B cell (primary cell): ENCODE results near the gene ATXN2. TPM values are rescaled to one million over a fixed set of nuclear protein-coding genes. Genes with fewer than 3 reads are reported as not detected.

Experiments
- ATAC-seq: fragments of 200-7000 bp; cut with Tn5 transposase; one replicate; pipeline ENCODE4 v1.10.0; 2021; ENCODE audit warnings: low read depth, mild to moderate bottlenecking, moderate number of reproducible peaks, moderate library complexity
- CTCF ChIA-PET: fragments of 350-600 bp; sonication (Branson Sonifier 250); formaldehyde crosslinking; loops from one replicate; lab custom pipeline; 2021; ENCODE audit warnings: antibody characterized with exemption, inconsistent platforms; lab: Charles Lee
- POLR2A ChIA-PET: fragments of 350-600 bp; sonication (Branson Sonifier 250); formaldehyde crosslinking; loops from one replicate; lab custom pipeline; 2021; ENCODE audit warnings: antibody characterized with exemption; lab: Charles Lee
- DNase-seq: peaks from one replicate; pipeline ENCODE4 v3.0.0; 2013
- H2AFZ ChIP-seq: 2 replicates; pipeline ENCODE4 v1.6.1; 2012; ENCODE audit warnings: mild to moderate bottlenecking, low read depth, low read length; ENCODE audit not compliant: insufficient read depth, poor library complexity, severe bottlenecking
- H3K27ac ChIP-seq, 2 donors: 1 replicate in 1 of 2; 2 replicates in 1 of 2; pipeline ENCODE4 v1.5.1; 2012 to 2013; ENCODE audit warnings: low read length in 2 of 2, mild to moderate bottlenecking in 2 of 2, moderate library complexity in 1 of 2
- H3K27me3 ChIP-seq, 4 experiments: fragments of 200-600 bp in 1 of 4; sonication (generic) in 1 of 4; replicated peaks in 1 of 4; 1 replicate in 2 of 4; 2 replicates in 2 of 4; pipeline versions ENCODE4 v1.6.1 to v1.7.0; 2013 to 2016; ENCODE audit warnings: low read length in 3 of 4, mild to moderate bottlenecking in 2 of 4, mixed read lengths in 1 of 4, moderate library complexity in 1 of 4; ENCODE audit not compliant: insufficient read depth in 4 of 4, control insufficient read depth in 3 of 4; ENCODE audit errors: control extremely low read depth in 1 of 4
- H3K36me3 ChIP-seq, 2 experiments: replicated peaks in 1 of 2; 1 replicate in 1 of 2; 2 replicates in 1 of 2; pipeline versions ENCODE4 v1.6.1 to v1.7.1; 2013; ENCODE audit warnings: low read length in 1 of 2; ENCODE audit not compliant: insufficient read depth in 2 of 2, control insufficient read depth in 1 of 2; ENCODE audit errors: control extremely low read depth in 1 of 2, extremely low read depth in 1 of 2
- H3K4me1 ChIP-seq, 2 donors: fragments of 200-600 bp in 1 of 2; sonication (generic) in 1 of 2; 1 replicate in 1 of 2; 2 replicates in 1 of 2; pipeline versions ENCODE4 v1.5.1 to v1.6.1; 2013 to 2017; ENCODE audit warnings: low read length in 2 of 2; ENCODE audit not compliant: control insufficient read depth in 2 of 2, insufficient read depth in 2 of 2
- H3K4me2 ChIP-seq: replicated peaks from 2 replicates; pipeline ENCODE3; 2012; ENCODE audit warnings: mild to moderate bottlenecking, low read depth, low read length; ENCODE audit not compliant: poor library complexity, severe bottlenecking
- H3K4me3 ChIP-seq, 5 experiments: fragments of 200-600 bp in 1 of 5; sonication (generic) in 1 of 5; 1 replicate in 3 of 5; 2 replicates in 2 of 5; pipeline versions ENCODE4 v1.5.1 to v1.7.0; 2011 to 2016; ENCODE audit warnings: low read length in 4 of 5, mild to moderate bottlenecking in 4 of 5, low read depth in 2 of 5, control low read depth in 1 of 5, moderate library complexity in 1 of 5; ENCODE audit not compliant: insufficient read depth in 1 of 5; ENCODE audit errors: control extremely low read depth in 1 of 5, extremely low read depth in 1 of 5
- H3K79me2 ChIP-seq: fragments of 200-600 bp; sonication (generic); one replicate; pipeline ENCODE4 v1.6.0; 2016; ENCODE audit warnings: low read length; ENCODE audit not compliant: control insufficient read depth, insufficient read depth
- H3K9ac ChIP-seq: fragments of 200-600 bp; sonication (generic); 2 replicates; pipeline ENCODE4 v1.6.1; 2017; ENCODE audit warnings: mild to moderate bottlenecking, low read length, moderate library complexity
- H3K9me3 ChIP-seq, 3 donors: one replicate each; pipeline versions ENCODE4 v1.6.1 to v1.7.1; 2013; ENCODE audit warnings: low read length in 2 of 3; ENCODE audit not compliant: control insufficient read depth in 2 of 3, insufficient read depth in 1 of 3; ENCODE audit errors: control extremely low read depth in 1 of 3
- H4K20me1 ChIP-seq: 2 replicates; pipeline ENCODE4 v1.6.0; 2012; ENCODE audit warnings: mild to moderate bottlenecking, low read length; ENCODE audit not compliant: insufficient read depth, control insufficient read depth, poor library complexity, severe bottlenecking
- H3K27ac Mint-ChIP-seq: one replicate; pipeline ENCODE4 v1.8.0; 2021; ENCODE audit warnings: mixed read lengths
- H3K27me3 Mint-ChIP-seq: one replicate; pipeline ENCODE4 v1.8.0; 2021; ENCODE audit warnings: mixed read lengths
- H3K4me1 Mint-ChIP-seq: one replicate; pipeline ENCODE4 v1.8.0; 2021; ENCODE audit warnings: mixed read lengths
- H3K4me3 Mint-ChIP-seq: one replicate; pipeline ENCODE4 v1.8.0; 2021; ENCODE audit warnings: mixed read lengths
- H3K9me3 Mint-ChIP-seq: one replicate; pipeline ENCODE4 v1.8.0; 2022; ENCODE audit warnings: mixed read lengths; ENCODE audit not compliant: insufficient read depth
- EZH2 ChIP-seq: IDR thresholded peaks from 2 replicates; pipeline ENCODE4 v1.6.1; 2012; ENCODE audit warnings: borderline replicate concordance, low read depth, mild to moderate bottlenecking, moderate library complexity, low read length; ENCODE audit not compliant: insufficient read depth, poor library complexity, severe bottlenecking
- WGBS: methylation state at CpG from one replicate; pipeline ENCODE4 v1.1.5; 2013; ENCODE audit warnings: missing lambda C conversion rate; ENCODE audit not compliant: insufficient coverage; 5-methylcytosine and 5-hydroxymethylcytosine counted together
- intact Hi-C: fragments of 100-400 bp; cut with micrococcal nuclease; formaldehyde crosslinking; loops from one replicate; pipeline ENCODE4 v1.10.0; 2022
- polyA plus RNA-seq: library from polyadenylated mRNA; depleted of rRNA; stranded (reverse); fragments of >200 nt; gene quantifications from 2 replicates; pipeline ENCODE4 v1.2.3, GENCODE V29; 2012
- total RNA-seq, 2 donors: library from RNA; stranded (reverse); fragments of 120-200 nt in 1 of 2; gene quantifications; 1 replicate in 1 of 2; 2 replicates in 1 of 2; pipeline versions ENCODE4 v1.2.3 to v1.2.4, GENCODE V29; 2013 to 2022
- TF ChIP-seq, protein P1 (sequence below): fragments of 200-600 bp; IDR thresholded peaks from one replicate; pipeline ENCODE4 v1.8.0; 2022; ENCODE audit warnings: antibody characterized with exemption, mild to moderate bottlenecking

Gene ATXN2
- total and polyA plus RNA-seq, 2 donors (not counting 1 experiment from before 2014, with no cell fraction given) = 28.2 to 83.8 TPM

DNA sequence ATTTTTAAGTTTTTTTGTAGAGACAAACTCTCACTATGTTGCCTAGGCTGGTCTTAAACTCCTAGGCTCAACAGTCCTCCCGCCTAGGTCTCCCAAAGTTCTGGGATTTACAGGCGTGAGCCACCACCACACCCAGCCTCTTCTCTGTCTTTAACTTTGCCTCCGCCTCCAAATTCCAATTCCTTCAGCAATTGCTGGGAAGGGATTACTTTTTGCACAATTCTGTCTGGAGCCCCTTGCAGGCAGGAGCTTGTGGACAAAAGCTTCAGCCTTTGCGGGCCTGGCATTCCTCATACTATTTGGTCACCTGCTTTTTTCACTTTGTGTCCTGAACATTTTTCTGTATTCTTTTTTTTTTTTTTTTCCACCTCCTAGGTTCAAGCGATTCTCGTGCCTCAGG, 167.3 kb downstream of the ATXN2 start:
- POLR2A ChIA-PET = no interaction called here
- no peak overlapping the region for H3K9ac ChIP-seq
- H3K27ac ChIP-seq = peak overlapping the region; percentile 78 to 84
- H3K9me3 ChIP-seq = no peaks in the 10 kb centered on the region
- H3K4me1 ChIP-seq = peaks cover 89 to 99% of the 10 kb centered on the region in 2 donors
- peaks cover 89% of the 10 kb centered on the region for H3K4me1 Mint-ChIP-seq
- H3K27ac Mint-ChIP-seq = peak overlapping the region; percentile 95
- H3K27me3 Mint-ChIP-seq = no peaks in the 10 kb centered on the region
- WGBS = 100% methylated on average over 2 of the region's 6 CpGs
- no peaks in the 10 kb centered on the region for H3K36me3 ChIP-seq
- H3K4me3 ChIP-seq = no peak overlapping the region
- intact Hi-C loops = loop anchor here (10.0 kb wide), 1 partner anchor 1773 kb away; no protein-coding TSS in a partner anchor
- H2AFZ ChIP-seq = no peak overlapping the region
- H3K4me3 Mint-ChIP-seq = peak overlapping the region; percentile 87
- CTCF ChIA-PET = interaction anchor here (1.0 to 42.0 kb wide), 4 partner anchors 12 to 29 kb away, joined by 3 to 1472 read pairs (median 11); partner anchors contain the start of gene SH2B3
- TF ChIP-seq EZH2 = no peak
- TF ChIP-seq, protein P1, sequence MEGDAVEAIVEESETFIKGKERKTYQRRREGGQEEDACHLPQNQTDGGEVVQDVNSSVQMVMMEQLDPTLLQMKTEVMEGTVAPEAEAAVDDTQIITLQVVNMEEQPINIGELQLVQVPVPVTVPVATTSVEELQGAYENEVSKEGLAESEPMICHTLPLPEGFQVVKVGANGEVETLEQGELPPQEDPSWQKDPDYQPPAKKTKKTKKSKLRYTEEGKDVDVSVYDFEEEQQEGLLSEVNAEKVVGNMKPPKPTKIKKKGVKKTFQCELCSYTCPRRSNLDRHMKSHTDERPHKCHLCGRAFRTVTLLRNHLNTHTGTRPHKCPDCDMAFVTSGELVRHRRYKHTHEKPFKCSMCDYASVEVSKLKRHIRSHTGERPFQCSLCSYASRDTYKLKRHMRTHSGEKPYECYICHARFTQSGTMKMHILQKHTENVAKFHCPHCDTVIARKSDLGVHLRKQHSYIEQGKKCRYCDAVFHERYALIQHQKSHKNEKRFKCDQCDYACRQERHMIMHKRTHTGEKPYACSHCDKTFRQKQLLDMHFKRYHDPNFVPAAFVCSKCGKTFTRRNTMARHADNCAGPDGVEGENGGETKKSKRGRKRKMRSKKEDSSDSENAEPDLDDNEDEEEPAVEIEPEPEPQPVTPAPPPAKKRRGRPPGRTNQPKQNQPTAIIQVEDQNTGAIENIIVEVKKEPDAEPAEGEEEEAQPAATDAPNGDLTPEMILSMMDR = no peak
- H4K20me1 ChIP-seq = peaks cover 12% of the 10 kb centered on the region
- ATAC-seq = no peak
- H3K4me2 ChIP-seq = peak overlapping the region; percentile 81
- H3K9me3 Mint-ChIP-seq = no peaks in the 10 kb centered on the region
- H3K27me3 ChIP-seq = no peaks in the 10 kb centered on the region
- no peak for DNase-seq
- peaks cover 81% of the 10 kb centered on the region for H3K79me2 ChIP-seq
